Measurements from ENCODE around the gene HHLA2. TPM values are rescaled to one million over a fixed set of nuclear protein-coding genes. Genes with fewer than 3 reads are reported as not detected.

The HHLA2 gene
- polyA plus RNA-seq, 3 donors: 0.13 TPM; not detected in 2

- no peaks in the 10 kb centered on the region for H3K27me3 Mint-ChIP-seq (ENCODE audit: low read depth in 3 of 3)
- H2AFZ ChIP-seq (ENCODE audit: insufficient read depth, low read depth, low read length, poor library complexity, severe bottlenecking): no peak overlapping the region
- H3K4me2 ChIP-seq (replicated peaks; ENCODE audit: extremely low read depth, low read length, poor library complexity, severe bottlenecking): no peak overlapping the region
- WGBS (ENCODE audit: insufficient coverage): 100% methylated on average over 3 of the region's 3 CpGs
- H3K9me3 ChIP-seq (replicated peaks in 1 of 2; ENCODE audit: control insufficient read depth in 1 of 2, insufficient read depth in 1 of 2, low read length in 2 of 2): no peaks in the 10 kb centered on the region
- no peak overlapping the region for H3K4me3 ChIP-seq (replicated peaks in 1 of 3; ENCODE audit: low read depth in 2 of 3, low read length in 3 of 3)
- H3K9ac ChIP-seq (ENCODE audit: insufficient read depth, low read length, poor library complexity, severe bottlenecking): no peak overlapping the region
- peaks cover 0 to 2% (median 1%) of the 10 kb centered on the region in 7 donors for H3K9me3 Mint-ChIP-seq
- no peaks in the 10 kb centered on the region for H3K27me3 ChIP-seq (ENCODE audit: control insufficient read depth in 2 of 2, insufficient read depth in 2 of 2, low read length in 2 of 2)
- no peaks in the 10 kb centered on the region for H3K36me3 ChIP-seq (replicated peaks in 1 of 2; ENCODE audit: control insufficient read depth in 1 of 2, insufficient read depth in 2 of 2, low read length in 2 of 2)
- no peak overlapping the region for H3K4me3 Mint-ChIP-seq
- H3K79me2 ChIP-seq (ENCODE audit: insufficient read depth, low read length): no peaks in the 10 kb centered on the region
- no peaks in the 10 kb centered on the region for H3K36me3 Mint-ChIP-seq
- H3K4me1 Mint-ChIP-seq: peaks cover 1% of the 10 kb centered on the region
- no peaks in the 10 kb centered on the region for H4K20me1 ChIP-seq (ENCODE audit: insufficient read depth, low read length)
- H3K4me1 ChIP-seq (ENCODE audit: control insufficient read depth in 1 of 2, insufficient read depth in 2 of 2, low read length in 2 of 2): no peaks in the 10 kb centered on the region
- H3K27ac ChIP-seq (ENCODE audit: low read depth in 1 of 2, low read length in 2 of 2): no peak overlapping the region
- DNase-seq: no peak
- H3K27ac Mint-ChIP-seq: no peak overlapping the region
- no peak for TF ChIP-seq CTCF (IDR thresholded peaks at IDR 0.05)
- intact Hi-C loops (cut with micrococcal nuclease): no loop called here
Measured at GRCh38 chr3:108331792-108332191, 35.4 kb downstream of the HHLA2 start.

GRCh38 chr3:108333961-108334360 lies 37.6 kb downstream of the HHLA2 start:
- WGBS (ENCODE audit: insufficient coverage): no CpG with 5 or more reads among the region's 1 CpG
- intact Hi-C loops (cut with micrococcal nuclease): no loop called here
- H3K4me1 ChIP-seq (ENCODE audit: control insufficient read depth in 1 of 2, insufficient read depth in 2 of 2, low read length in 2 of 2): no peaks in the 10 kb centered on the region
- no peak overlapping the region for H3K27ac Mint-ChIP-seq
- DNase-seq: no peak
- no peak overlapping the region for H3K4me3 Mint-ChIP-seq
- no peaks in the 10 kb centered on the region for H3K79me2 ChIP-seq (ENCODE audit: insufficient read depth, low read length)
- H3K27ac ChIP-seq (ENCODE audit: low read depth in 1 of 2, low read length in 2 of 2): no peak overlapping the region
- no peaks in the 10 kb centered on the region for H3K27me3 ChIP-seq (ENCODE audit: control insufficient read depth in 2 of 2, insufficient read depth in 2 of 2, low read length in 2 of 2)
- TF ChIP-seq CTCF (IDR thresholded peaks at IDR 0.05): no peak
- no peaks in the 10 kb centered on the region for H3K9me3 Mint-ChIP-seq
- H3K9ac ChIP-seq (ENCODE audit: insufficient read depth, low read length, poor library complexity, severe bottlenecking): no peak overlapping the region
- no peaks in the 10 kb centered on the region for H3K9me3 ChIP-seq (replicated peaks in 1 of 2; ENCODE audit: control insufficient read depth in 1 of 2, insufficient read depth in 1 of 2, low read length in 2 of 2)
- no peaks in the 10 kb centered on the region for H3K27me3 Mint-ChIP-seq (ENCODE audit: low read depth in 3 of 3)
- no peaks in the 10 kb centered on the region for H4K20me1 ChIP-seq (ENCODE audit: insufficient read depth, low read length)
- H3K4me3 ChIP-seq (replicated peaks in 1 of 3; ENCODE audit: low read depth in 2 of 3, low read length in 3 of 3): no peak overlapping the region
- H2AFZ ChIP-seq (ENCODE audit: insufficient read depth, low read depth, low read length, poor library complexity, severe bottlenecking): no peak overlapping the region
- H3K4me1 Mint-ChIP-seq: peaks cover 1% of the 10 kb centered on the region
- no peak overlapping the region for H3K4me2 ChIP-seq (replicated peaks; ENCODE audit: extremely low read depth, low read length, poor library complexity, severe bottlenecking)
- H3K36me3 Mint-ChIP-seq: no peaks in the 10 kb centered on the region
- H3K36me3 ChIP-seq (replicated peaks in 1 of 2; ENCODE audit: control insufficient read depth in 1 of 2, insufficient read depth in 2 of 2, low read length in 2 of 2): no peaks in the 10 kb centered on the region
